ENCODE data around the gene CCDC12. TPM values are rescaled to one million over a fixed set of nuclear protein-coding genes. Genes with fewer than 3 reads are reported as not detected.

The CCDC12 gene
- total RNA-seq, 1 donor from 2014 or later, result 36.3 TPM

- Mint-ChIP-seq H3K27ac (ENCODE audit: unreplicated experiment) (no peak overlapping the region), H3K27me3 (ENCODE audit: unreplicated experiment) (peaks cover 6% of the 10 kb centered on the region), H3K36me3 (ENCODE audit: low read depth, unreplicated experiment) (no peaks in the 10 kb centered on the region), H3K9me3 (ENCODE audit: unreplicated experiment) (no peaks in the 10 kb centered on the region), H3K4me3 (ENCODE audit: unreplicated experiment) (no peak overlapping the region), H3K4me1 (ENCODE audit: unreplicated experiment) (peaks cover 5% of the 10 kb centered on the region)
- no peak for TF ChIP-seq CTCF (IDR thresholded peaks at IDR 0.05; ENCODE audit: unreplicated experiment)
- DNase-seq (ENCODE audit: low spot score), result no peak
Measured at GRCh38 chr3:46900007-46900292, 76.6 kb downstream of the CCDC12 start.

- no peak overlapping the region for H3K27ac Mint-ChIP-seq (ENCODE audit: unreplicated experiment)
- no peak for TF ChIP-seq CTCF (IDR thresholded peaks at IDR 0.05; ENCODE audit: unreplicated experiment)
- H3K9me3 Mint-ChIP-seq (ENCODE audit: unreplicated experiment), result no peaks in the 10 kb centered on the region
- no peaks in the 10 kb centered on the region for H3K36me3 Mint-ChIP-seq (ENCODE audit: low read depth, unreplicated experiment)
- no peak for DNase-seq (ENCODE audit: low spot score)
- peaks cover 5% of the 10 kb centered on the region for H3K4me1 Mint-ChIP-seq (ENCODE audit: unreplicated experiment)
- H3K27me3 Mint-ChIP-seq (ENCODE audit: unreplicated experiment), result peaks cover 4% of the 10 kb centered on the region
- no peak overlapping the region for H3K4me3 Mint-ChIP-seq (ENCODE audit: unreplicated experiment)
Measured at GRCh38 chr3:46899151-46900006, 77.2 kb downstream of the CCDC12 start.

DNA sequence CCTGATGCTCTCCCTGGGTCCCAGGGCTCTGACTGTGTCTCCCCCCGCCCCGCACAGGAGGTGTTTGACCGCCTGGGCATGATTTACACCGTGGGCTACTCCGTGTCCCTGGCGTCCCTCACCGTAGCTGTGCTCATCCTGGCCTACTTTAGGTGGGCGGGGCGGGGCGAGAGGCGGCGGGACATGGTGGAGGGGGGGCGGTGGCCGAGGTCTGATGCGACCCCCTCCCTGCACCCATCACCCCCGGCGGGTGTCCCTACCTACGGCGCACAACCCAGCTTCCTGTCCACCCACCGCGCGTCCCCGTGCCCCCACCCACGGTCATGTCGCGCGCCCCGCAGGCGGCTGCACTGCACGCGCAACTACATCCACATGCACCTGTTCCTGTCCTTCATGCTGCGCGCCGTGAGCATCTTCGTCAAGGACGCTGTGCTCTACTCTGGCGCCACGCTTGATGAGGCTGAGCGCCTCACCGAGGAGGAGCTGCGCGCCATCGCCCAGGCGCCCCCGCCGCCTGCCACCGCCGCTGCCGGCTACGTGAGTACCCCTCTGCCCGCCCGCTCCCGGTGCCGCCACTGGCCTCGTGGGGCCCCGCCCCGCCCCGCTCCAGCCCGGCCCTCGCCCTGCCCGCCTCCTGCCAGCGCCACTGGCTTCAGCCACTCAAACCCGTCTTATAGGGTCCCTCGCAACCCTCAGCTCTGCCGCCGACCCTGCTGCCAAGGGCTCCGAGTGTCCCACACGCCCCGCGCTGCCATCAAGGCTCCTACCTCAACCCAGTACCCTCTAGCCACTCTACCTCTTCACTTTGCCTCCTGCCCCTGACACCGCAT lies 78.0 kb downstream of the CCDC12 start:
- TF ChIP-seq CTCF (IDR thresholded peaks at IDR 0.05; ENCODE audit: unreplicated experiment), result no peak
- no peak overlapping the region for H3K27ac Mint-ChIP-seq (ENCODE audit: unreplicated experiment)
- H3K4me3 Mint-ChIP-seq (ENCODE audit: unreplicated experiment), result no peak overlapping the region
- DNase-seq (ENCODE audit: low spot score), result no peak
- H3K4me1 Mint-ChIP-seq (ENCODE audit: unreplicated experiment), result peaks cover 2% of the 10 kb centered on the region
- H3K27me3 Mint-ChIP-seq (ENCODE audit: unreplicated experiment), result peaks cover 3% of the 10 kb centered on the region
- H3K36me3 Mint-ChIP-seq (ENCODE audit: low read depth, unreplicated experiment), result no peaks in the 10 kb centered on the region
- H3K9me3 Mint-ChIP-seq (ENCODE audit: unreplicated experiment), result no peaks in the 10 kb centered on the region

DNA sequence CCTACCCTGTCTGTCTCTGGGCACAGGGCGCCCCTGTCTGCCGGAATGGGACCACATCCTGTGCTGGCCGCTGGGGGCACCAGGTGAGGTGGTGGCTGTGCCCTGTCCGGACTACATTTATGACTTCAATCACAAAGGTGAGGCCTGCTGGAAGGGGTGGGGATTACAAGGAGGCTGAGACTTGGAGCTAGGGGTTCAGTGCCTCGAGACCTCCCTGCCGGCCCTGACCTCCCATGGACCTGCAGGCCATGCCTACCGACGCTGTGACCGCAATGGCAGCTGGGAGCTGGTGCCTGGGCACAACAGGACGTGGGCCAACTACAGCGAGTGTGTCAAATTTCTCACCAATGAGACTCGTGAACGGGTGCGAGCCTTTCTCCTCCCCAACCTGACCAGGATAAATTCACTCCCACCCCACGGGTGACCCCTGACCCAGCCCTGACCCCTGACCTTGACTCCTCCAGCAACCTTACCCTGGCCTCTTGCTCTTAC lies 78.7 kb downstream of the CCDC12 start:
- H3K4me1 Mint-ChIP-seq (ENCODE audit: unreplicated experiment), result no peaks in the 10 kb centered on the region
- no peaks in the 10 kb centered on the region for H3K36me3 Mint-ChIP-seq (ENCODE audit: low read depth, unreplicated experiment)
- H3K27ac Mint-ChIP-seq (ENCODE audit: unreplicated experiment), result no peak overlapping the region
- H3K27me3 Mint-ChIP-seq (ENCODE audit: unreplicated experiment), result peaks cover 2% of the 10 kb centered on the region
- no peak for DNase-seq (ENCODE audit: low spot score)
- H3K4me3 Mint-ChIP-seq (ENCODE audit: unreplicated experiment), result no peak overlapping the region
- no peaks in the 10 kb centered on the region for H3K9me3 Mint-ChIP-seq (ENCODE audit: unreplicated experiment)
- TF ChIP-seq CTCF (IDR thresholded peaks at IDR 0.05; ENCODE audit: unreplicated experiment), result no peak

DNA sequence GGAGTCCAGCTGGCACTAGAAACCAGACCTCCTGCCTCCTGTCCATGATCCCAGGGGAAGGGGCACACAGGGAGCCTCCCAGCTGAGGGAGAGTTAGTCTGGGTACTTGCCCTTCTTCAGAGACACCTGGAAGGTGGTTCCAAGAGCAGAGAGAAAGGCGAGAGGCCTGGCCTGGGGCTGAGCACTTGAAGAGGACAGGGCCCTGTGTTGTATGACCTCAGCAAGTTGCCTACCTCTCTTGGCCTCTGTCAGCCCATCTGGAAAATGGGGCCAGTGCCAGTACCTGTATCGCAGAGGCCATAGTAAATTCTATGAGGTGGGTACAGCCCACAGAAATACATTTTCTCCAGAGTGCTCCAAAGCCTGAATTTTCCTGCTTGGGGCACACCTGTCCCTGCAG lies 79.5 kb downstream of the CCDC12 start:
- peaks cover 8% of the 10 kb centered on the region for H3K27me3 Mint-ChIP-seq (ENCODE audit: unreplicated experiment)
- no peak for DNase-seq (ENCODE audit: low spot score)
- H3K4me1 Mint-ChIP-seq (ENCODE audit: unreplicated experiment), result peaks cover under 1% of the 10 kb centered on the region
- TF ChIP-seq CTCF (IDR thresholded peaks at IDR 0.05; ENCODE audit: unreplicated experiment), result no peak
- H3K27ac Mint-ChIP-seq (ENCODE audit: unreplicated experiment), result no peak overlapping the region
- no peak overlapping the region for H3K4me3 Mint-ChIP-seq (ENCODE audit: unreplicated experiment)
- no peaks in the 10 kb centered on the region for H3K9me3 Mint-ChIP-seq (ENCODE audit: unreplicated experiment)
- H3K36me3 Mint-ChIP-seq (ENCODE audit: low read depth, unreplicated experiment), result no peaks in the 10 kb centered on the region
